Measurements from ENCODE around the gene SIPA1L3.

Gene SIPA1L3

GRCh38 chr19:37975596-37976515 lies 68.8 kb downstream of the SIPA1L3 start:
- DNase-seq (ENCODE audit: low spot score): no peak

GRCh38 chr19:37977391-37977790 lies 70.4 kb downstream of the SIPA1L3 start:
- no peak for DNase-seq (ENCODE audit: low spot score)

DNA sequence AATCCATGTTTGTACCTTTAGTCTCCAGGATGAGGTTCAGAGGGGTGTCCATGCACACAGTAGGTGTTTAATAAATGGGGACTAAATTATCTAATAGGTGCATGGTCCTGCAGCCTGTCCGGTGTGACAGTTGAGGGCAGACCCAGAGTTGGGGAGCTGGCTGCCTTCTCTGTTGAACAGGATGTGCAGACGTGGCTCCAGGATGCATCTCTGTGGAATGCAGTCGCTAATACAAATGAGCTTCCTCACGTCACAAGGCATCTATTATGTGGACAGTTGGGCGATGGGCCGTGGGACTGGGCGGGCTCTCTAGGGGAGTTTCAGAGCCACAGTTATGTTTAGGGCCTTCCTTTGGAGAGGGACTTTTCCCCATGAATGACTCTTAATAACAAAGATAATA lies 71.0 kb downstream of the SIPA1L3 start:
- DNase-seq (ENCODE audit: low spot score): peak; percentile 20

GRCh38 chr19:37979547-37980082 lies 72.6 kb downstream of the SIPA1L3 start:
- DNase-seq (ENCODE audit: low spot score): peak; percentile 63

DNA sequence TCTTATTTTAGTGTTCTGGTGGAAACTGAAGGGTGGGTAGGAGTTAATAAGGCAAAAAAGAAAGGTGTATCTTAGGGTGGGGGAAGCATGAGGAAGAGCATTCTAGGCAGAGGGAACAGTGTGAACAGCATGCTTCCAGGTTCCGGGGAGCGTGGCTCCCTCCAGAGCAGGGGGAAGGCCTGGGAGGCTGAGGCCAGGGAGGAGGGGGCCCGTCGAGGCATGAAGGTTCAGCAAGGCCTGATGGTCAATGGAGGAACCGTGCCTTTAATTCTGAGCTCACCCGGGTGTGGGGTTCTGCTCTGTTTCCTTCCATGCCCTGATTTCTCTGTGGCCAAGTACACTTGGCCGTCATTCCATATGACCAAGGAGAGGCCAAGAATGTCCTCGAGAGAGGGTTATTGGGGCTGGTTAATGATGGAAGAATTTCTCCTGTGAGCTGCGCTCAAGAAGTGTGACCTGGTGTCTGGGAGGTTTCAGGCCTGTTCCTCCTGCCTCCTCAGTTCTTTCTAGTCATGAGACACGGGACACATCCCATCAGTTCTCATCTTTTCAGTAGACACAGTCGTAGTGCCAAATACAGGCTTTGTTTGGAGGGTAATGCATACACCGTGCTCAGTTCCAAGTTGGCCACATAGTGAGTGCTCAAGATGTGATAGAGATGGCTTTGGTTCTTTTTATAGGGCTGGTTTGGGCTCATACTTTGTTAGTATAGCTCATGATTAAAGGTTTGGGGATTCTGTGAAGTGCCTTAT lies 73.6 kb downstream of the SIPA1L3 start:
- no peak for DNase-seq (ENCODE audit: low spot score)

GRCh38 chr19:37981785-37982475 lies 74.9 kb downstream of the SIPA1L3 start:
- DNase-seq (ENCODE audit: low spot score): no peak

- DNase-seq (ENCODE audit: low spot score): no peak
Observed at GRCh38 chr19:37982655-37983054, 75.6 kb downstream of the SIPA1L3 start.

DNA sequence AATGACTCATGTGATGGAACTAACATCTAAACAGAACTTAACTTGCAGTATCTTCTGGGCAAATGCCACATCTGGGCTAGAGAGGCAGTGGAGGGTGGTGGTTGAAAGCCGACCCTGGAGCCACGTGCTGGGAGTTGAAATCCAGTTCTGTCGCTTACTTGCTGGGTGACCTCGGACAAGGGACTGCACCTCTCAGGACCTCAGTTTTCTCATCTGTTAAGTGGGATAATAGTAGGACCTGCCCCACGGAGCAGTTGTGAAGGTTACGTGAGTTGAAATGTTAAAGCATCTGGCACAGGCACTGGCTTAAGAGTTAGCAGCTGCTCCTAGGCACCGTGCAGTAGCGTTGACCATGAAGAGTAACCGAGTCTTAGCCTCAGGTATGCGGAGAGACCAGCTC lies 76.1 kb downstream of the SIPA1L3 start:
- no peak for DNase-seq (ENCODE audit: low spot score)

GRCh38 chr19:37983916-37984315 lies 76.9 kb downstream of the SIPA1L3 start:
- DNase-seq (ENCODE audit: low spot score): no peak

DNA sequence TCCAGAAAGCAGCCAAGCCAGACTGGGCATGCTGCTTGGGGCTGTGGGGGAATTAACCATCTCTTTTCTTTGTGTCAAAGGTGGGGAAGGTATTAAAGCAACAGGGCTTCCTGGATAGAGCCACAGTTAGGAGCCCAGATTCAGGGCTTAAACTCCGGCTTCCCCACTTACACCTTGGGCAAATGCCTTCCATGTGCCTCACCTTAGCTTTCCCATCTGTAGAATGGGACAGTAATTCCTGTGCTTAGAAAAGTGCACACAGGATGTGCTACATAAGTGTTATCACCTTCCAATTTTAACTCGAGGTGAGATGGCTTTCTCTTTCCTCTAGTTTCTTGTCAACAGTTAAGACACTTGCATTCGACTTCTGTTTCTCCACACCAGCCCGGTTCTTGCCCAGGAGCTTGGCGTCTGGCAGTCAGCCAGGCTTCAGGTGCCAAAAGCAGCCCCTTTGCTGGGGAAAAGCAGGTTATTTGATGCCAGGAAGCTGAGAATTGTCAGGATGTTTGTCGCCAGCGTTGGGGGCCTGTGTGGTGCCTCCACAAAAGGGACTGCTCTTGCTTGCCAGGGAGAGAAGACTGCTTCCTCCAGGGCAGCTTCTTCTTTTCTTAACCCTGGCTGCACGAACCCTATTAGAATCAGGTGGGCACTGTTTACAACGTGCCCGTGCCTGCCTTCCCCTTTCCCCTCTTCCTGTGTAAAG lies 79.2 kb downstream of the SIPA1L3 start:
- DNase-seq (ENCODE audit: low spot score): peak; percentile 44

DNA sequence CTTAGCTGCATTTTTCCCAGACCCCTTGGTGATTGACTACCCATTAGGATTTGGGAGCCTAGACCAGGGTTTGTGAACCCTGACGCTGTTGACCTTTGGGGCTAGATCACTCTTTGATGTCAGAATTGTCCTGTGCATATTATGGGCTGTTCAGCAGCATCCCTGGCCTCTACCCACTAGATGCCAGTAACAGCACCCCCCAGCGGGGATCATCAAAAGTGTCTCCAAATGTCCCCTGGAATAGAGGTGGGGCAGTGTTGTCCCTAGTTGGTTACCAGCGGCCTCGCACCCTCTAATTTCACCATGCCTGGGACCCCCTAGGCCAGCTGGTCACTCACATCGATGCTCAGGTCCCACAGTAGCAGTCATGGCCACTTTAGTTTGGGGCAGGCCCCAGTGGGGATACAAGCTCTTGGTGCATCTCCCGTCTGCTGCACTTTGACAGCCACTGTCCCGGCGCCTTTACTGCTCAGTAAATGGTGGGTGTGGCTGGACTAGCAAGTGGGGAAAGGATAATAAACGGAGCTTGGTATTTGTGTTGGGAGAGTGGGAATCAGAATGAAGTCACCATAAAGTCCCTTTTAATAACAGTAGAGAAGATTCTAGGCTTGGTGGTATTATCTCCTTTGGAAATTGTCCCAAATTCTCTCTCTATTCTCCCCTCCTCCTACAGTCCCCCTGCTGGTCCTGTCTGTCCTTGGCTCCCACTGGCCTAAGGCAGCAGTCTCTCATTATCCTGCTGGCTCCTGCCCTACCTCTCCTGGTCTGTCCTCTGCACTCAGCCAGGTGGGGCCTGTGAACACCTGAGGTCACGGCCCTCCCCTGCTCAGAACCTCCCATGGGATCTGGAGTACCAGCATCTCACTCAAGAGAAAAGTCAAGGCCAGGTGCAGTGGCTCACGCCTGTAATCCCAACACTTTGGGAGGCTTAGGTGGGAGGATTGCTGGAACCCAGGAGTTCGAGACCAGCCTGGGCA lies 80.6 kb downstream of the SIPA1L3 start:
- DNase-seq (ENCODE audit: low spot score): peak; percentile 64

DNA sequence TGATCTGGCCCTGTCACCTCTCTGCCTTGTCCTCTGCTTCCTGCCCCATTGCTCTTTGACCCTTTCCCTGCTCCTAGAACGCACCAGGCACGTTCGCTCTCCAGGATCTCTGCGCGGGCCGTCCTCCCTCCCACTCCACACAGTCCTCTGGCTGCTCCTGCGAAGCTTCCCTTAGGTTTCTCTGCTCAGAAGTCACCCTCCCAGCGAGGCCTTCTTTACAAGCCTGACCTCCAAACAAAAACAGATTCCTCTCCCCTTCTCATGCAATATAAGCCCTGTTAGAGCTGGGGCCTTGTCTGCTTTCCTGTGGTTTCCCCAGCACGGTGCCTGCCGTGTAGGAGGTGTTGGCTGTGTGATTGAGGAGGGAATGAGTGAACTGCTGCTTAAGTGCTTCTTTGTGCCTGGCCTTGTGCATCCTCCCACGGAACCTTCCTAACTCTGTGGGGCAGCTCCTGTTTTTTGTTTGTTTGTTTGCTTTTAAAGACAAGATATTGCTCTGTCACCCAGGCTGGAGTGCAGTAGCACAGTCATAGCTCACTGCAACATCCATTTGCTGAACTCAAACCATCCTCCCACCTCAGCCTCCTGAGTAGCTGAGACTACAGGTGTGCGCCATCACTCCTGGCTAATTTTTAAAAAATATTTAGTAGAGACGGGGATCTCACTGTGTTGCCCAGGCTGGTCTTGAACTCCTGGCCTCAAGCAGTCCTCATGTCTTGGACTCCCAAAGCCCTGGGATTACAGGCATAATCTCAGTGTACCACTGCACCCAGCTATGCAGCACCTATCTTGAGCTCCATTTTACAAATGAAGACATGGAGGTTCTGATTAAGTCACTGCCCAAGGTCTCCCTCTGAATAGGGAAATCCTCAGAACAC lies 82.0 kb downstream of the SIPA1L3 start:
- DNase-seq (ENCODE audit: low spot score): no peak

DNA sequence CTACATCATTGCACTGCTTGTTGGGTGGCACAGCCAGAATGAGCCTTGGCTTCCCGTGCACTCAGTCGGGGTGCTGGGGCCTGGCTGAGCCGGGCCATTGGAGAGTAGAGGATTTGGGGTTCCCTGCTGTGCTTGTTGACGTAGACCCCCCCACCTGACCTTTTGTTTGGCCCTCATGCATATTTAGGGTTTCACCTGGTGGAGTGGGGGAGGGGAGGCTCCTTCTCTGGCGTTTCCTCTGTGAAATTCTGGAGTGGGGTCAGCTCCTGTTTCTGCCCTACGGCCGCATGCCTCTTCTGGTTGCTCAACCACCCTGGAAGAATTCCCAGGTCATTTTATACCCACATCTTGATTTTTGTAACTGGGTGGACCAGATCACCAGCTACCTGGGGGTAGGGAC lies 82.8 kb downstream of the SIPA1L3 start:
- DNase-seq (ENCODE audit: low spot score): no peak

GRCh38 chr19:37990362-37990761 lies 83.4 kb downstream of the SIPA1L3 start:
- DNase-seq (ENCODE audit: low spot score): no peak

- DNase-seq (ENCODE audit: low spot score): no peak
Observed at GRCh38 chr19:37991176-37991835, 84.3 kb downstream of the SIPA1L3 start.

DNA sequence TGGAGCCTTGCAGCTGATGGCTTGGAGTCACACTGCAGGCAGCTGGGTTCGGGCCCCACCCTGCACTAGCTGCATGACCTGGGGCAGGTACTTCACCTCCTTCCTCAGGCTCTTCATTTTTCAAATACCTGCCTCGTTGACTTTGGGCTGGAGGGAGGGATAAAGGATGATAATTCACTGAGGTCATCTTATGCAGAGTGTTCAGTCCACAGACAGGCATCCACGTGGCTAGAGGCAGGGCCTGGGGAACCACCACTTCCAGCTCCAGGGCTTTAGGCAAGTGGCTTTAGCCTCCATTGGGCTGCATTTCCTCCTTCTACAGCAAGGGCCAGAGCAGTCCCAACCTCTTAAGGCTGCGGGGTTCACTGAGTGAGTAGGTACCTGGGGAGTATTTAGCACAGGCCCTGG lies 84.8 kb downstream of the SIPA1L3 start:
- DNase-seq (ENCODE audit: low spot score): no peak

DNA sequence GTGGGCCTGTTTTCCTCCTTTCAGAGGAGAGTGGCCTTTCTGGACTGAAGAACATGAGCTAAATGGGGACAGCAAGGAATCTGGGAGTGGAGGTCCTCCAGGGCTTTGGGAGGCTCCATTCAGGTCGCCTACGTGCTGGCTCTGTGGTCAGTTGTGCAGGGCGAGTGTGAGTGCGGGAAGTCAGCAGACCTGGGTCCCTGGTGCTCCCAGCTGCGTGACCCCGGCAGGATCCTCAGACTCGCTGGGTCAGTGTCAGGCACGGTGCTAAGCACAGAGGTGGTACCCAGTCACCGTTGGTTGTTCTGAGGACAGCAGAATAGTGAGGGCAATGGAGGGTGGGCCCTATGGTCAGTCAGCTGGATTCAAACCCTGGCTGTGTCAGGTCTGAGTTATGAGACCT lies 85.8 kb downstream of the SIPA1L3 start:
- no peak for DNase-seq (ENCODE audit: low spot score)

- no peak for DNase-seq (ENCODE audit: low spot score)
Observed at GRCh38 chr19:37994823-37995130, 87.8 kb downstream of the SIPA1L3 start.

GRCh38 chr19:37995346-37995745 lies 88.3 kb downstream of the SIPA1L3 start:
- no peak for DNase-seq (ENCODE audit: low spot score)
